HepG2 (cell line): ENCODE data around the gene DNAJA1. TPM values are rescaled to one million over a fixed set of nuclear protein-coding genes. Genes with fewer than 3 reads are reported as not detected.

Experiments
- ARNTL ChIP-seq: sonication (generic); formaldehyde crosslinking; IDR thresholded peaks from 2 replicates; pipeline ENCODE4 v1.4.0; 2020; ENCODE audit warnings: mild to moderate bottlenecking, missing genetic modification reagents
- CREM ChIP-seq, 2 experiments: sonication (generic) in 1 of 2; formaldehyde crosslinking in 1 of 2; IDR thresholded peaks; 2 replicates each; pipeline versions ENCODE4 v1.4.0 to v1.6.1; 2016 to 2020; ENCODE audit warnings: antibody characterized with exemption in 1 of 2, mild to moderate bottlenecking in 1 of 2, missing genetic modification reagents in 1 of 2
- DPF2 ChIP-seq: sonication (generic); formaldehyde crosslinking; IDR thresholded peaks from 2 replicates; pipeline ENCODE4 v1.4.0; 2020; ENCODE audit warnings: mild to moderate bottlenecking, low read depth, missing genetic modification reagents, borderline replicate concordance
- GABPB1 ChIP-seq: IDR thresholded peaks from 2 replicates; pipeline ENCODE4 v1.6.1; 2016; ENCODE audit warnings: mild to moderate bottlenecking, missing genetic modification reagents, moderate library complexity, missing compliant biosample characterization
- HCFC1 ChIP-seq: fragments of 150-350 bp; IDR thresholded peaks from 2 replicates; pipeline ENCODE4 v1.6.1; 2014; ENCODE audit warnings: low read depth, low read length
- HMG20B ChIP-seq: conservative IDR thresholded peaks from 2 replicates; pipeline ENCODE4 v1.6.1; 2016; ENCODE audit warnings: missing genetic modification reagents, missing compliant biosample characterization
- KDM6A ChIP-seq: IDR thresholded peaks from 2 replicates; pipeline ENCODE4 v1.6.1; 2016; ENCODE audit warnings: low read depth
- MBD4 ChIP-seq: IDR thresholded peaks from 2 replicates; pipeline ENCODE4 v1.6.1; 2012; ENCODE audit warnings: low read length, inconsistent platforms, borderline replicate concordance
- POLR2A ChIP-seq, 2 experiments: IDR thresholded peaks; 2 replicates each; pipeline ENCODE4 v1.6.1; 2011; ENCODE audit warnings: low read depth in 2 of 2, low read length in 2 of 2, mild to moderate bottlenecking in 1 of 2, moderate library complexity in 1 of 2; ENCODE audit not compliant: insufficient read depth in 1 of 2
- SNAPC2 ChIP-seq: sonication (generic); formaldehyde crosslinking; IDR thresholded peaks from 2 replicates; pipeline ENCODE4 v1.8.1; 2022; ENCODE audit warnings: mild to moderate bottlenecking, missing genetic modification reagents
- STAT5B ChIP-seq: sonication (generic); formaldehyde crosslinking; IDR thresholded peaks from 2 replicates; pipeline ENCODE4 v1.4.0; 2020; ENCODE audit warnings: missing genetic modification reagents
- THAP11 ChIP-seq: IDR thresholded peaks from 2 replicates; pipeline ENCODE4 v1.6.1; 2016; ENCODE audit warnings: missing biosample characterization, missing genetic modification reagents
- ZNF124 ChIP-seq: sonication (generic); formaldehyde crosslinking; IDR thresholded peaks from 2 replicates; pipeline ENCODE4 v1.4.0; 2020; ENCODE audit warnings: missing genetic modification reagents
- ZNF432 ChIP-seq: sonication (generic); formaldehyde crosslinking; IDR thresholded peaks from 2 replicates; pipeline ENCODE4 v1.5.0; 2020; ENCODE audit warnings: missing genetic modification reagents, mild to moderate bottlenecking, borderline replicate concordance
- ZNF878 ChIP-seq: sonication (generic); formaldehyde crosslinking; IDR thresholded peaks from 2 replicates; pipeline ENCODE4 v1.8.1; 2023; ENCODE audit warnings: mild to moderate bottlenecking, missing genetic modification reagents, moderate library complexity
- polyA plus RNA-seq, 8 experiments: library from polyadenylated mRNA; depleted of rRNA in 3 of 8; stranded (reverse) in 7 of 8; unstranded in 1 of 8; fragments of >200 nt; fragmentation: Illumina TruSeq in 4 of 8; extraction: Trizol in 4 of 8; gene quantifications; 2 replicates each; pipeline versions ENCODE4 v1.2.1 to v1.2.3, GENCODE V29; 2011 to 2016; ENCODE audit warnings: low read depth in 4 of 8, missing spikeins in 1 of 8, mixed read lengths in 1 of 8; ENCODE audit not compliant: insufficient read depth in 1 of 8
- total RNA-seq, 5 experiments: library from RNA; depleted of rRNA; stranded (reverse); fragments of >200 nt; fragmentation: Illumina TruSeq; extraction: Trizol; gene quantifications; 2 replicates each; pipeline ENCODE4 v1.2.3, GENCODE V29; 2016; ENCODE audit warnings: low read depth in 1 of 5
- TF ChIP-seq, protein P1 (sequence below): sonication (generic); formaldehyde crosslinking; IDR thresholded peaks from 2 replicates; pipeline ENCODE4 v1.4.0; 2020; ENCODE audit warnings: missing genetic modification reagents
- TF ChIP-seq, protein P2 (sequence below): IDR thresholded peaks from 2 replicates; pipeline ENCODE4 v1.6.1; 2016
- TF ChIP-seq, protein P3 (sequence below): IDR thresholded peaks from 2 replicates; pipeline ENCODE4 v1.6.1; 2016; ENCODE audit warnings: missing biosample characterization, missing genetic modification reagents, low read depth
- TF ChIP-seq, protein P4 (sequence below): sonication (generic); formaldehyde crosslinking; IDR thresholded peaks from 2 replicates; pipeline ENCODE4 v1.5.1; 2020; ENCODE audit warnings: missing genetic modification reagents, mild to moderate bottlenecking, borderline replicate concordance
- TF ChIP-seq, protein P5 (sequence below): IDR thresholded peaks from 2 replicates; pipeline ENCODE4 v1.6.1; 2016; ENCODE audit warnings: missing compliant biosample characterization, missing genetic modification reagents, borderline replicate concordance

Gene DNAJA1
- total and polyA plus RNA-seq, 2 of the 13 experiments (the other 11 are each of a cell fraction or from before 2014, with no cell fraction given): 95.9 to 306 TPM

DNA sequence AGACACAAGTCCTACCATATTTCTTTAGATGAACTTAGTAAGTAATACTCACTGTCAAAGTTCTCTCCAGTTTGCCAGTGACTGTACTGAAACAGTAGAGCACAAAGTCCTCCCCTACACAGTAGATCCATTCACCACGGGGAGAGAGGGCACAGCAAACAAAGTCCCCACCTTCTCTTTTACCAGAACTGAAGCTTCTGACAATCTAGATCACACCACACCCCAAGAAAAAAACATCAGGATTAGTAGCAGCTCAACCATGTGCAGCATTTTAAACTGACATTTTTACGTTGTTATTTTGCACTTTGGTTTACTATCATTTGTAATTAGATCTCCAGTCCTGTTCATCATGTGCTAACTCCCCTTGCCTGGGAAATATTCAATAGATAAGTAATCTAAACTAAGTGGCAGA lies 23.0 kb downstream of the DNAJA1 start (continued):
- TF ChIP-seq, protein P1, sequence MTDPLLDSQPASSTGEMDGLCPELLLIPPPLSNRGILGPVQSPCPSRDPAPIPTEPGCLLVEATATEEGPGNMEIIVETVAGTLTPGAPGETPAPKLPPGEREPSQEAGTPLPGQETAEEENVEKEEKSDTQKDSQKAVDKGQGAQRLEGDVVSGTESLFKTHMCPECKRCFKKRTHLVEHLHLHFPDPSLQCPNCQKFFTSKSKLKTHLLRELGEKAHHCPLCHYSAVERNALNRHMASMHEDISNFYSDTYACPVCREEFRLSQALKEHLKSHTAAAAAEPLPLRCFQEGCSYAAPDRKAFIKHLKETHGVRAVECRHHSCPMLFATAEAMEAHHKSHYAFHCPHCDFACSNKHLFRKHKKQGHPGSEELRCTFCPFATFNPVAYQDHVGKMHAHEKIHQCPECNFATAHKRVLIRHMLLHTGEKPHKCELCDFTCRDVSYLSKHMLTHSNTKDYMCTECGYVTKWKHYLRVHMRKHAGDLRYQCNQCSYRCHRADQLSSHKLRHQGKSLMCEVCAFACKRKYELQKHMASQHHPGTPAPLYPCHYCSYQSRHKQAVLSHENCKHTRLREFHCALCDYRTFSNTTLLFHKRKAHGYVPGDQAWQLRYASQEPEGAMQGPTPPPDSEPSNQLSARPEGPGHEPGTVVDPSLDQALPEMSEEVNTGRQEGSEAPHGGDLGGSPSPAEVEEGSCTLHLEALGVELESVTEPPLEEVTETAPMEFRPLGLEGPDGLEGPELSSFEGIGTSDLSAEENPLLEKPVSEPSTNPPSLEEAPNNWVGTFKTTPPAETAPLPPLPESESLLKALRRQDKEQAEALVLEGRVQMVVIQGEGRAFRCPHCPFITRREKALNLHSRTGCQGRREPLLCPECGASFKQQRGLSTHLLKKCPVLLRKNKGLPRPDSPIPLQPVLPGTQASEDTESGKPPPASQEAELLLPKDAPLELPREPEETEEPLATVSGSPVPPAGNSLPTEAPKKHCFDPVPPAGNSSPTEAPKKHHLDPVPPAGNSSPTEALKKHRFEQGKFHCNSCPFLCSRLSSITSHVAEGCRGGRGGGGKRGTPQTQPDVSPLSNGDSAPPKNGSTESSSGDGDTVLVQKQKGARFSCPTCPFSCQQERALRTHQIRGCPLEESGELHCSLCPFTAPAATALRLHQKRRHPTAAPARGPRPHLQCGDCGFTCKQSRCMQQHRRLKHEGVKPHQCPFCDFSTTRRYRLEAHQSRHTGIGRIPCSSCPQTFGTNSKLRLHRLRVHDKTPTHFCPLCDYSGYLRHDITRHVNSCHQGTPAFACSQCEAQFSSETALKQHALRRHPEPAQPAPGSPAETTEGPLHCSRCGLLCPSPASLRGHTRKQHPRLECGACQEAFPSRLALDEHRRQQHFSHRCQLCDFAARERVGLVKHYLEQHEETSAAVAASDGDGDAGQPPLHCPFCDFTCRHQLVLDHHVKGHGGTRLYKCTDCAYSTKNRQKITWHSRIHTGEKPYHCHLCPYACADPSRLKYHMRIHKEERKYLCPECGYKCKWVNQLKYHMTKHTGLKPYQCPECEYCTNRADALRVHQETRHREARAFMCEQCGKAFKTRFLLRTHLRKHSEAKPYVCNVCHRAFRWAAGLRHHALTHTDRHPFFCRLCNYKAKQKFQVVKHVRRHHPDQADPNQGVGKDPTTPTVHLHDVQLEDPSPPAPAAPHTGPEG (CRISPR knock-in tag): peak; percentile 92
- TF ChIP-seq, protein P2, sequence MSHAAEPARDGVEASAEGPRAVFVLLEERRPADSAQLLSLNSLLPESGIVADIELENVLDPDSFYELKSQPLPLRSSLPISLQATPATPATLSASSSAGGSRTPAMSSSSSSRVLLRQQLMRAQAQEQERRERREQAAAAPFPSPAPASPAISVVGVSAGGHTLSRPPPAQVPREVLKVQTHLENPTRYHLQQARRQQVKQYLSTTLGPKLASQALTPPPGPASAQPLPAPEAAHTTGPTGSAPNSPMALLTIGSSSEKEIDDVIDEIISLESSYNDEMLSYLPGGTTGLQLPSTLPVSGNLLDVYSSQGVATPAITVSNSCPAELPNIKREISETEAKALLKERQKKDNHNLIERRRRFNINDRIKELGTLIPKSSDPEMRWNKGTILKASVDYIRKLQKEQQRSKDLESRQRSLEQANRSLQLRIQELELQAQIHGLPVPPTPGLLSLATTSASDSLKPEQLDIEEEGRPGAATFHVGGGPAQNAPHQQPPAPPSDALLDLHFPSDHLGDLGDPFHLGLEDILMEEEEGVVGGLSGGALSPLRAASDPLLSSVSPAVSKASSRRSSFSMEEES (CRISPR knock-in tag): peak; percentile 42; the same call in 1 of the 2 replicates
- TF ChIP-seq GABPB1 (CRISPR knock-in tag) (no peak), ZNF878 (CRISPR knock-in tag) (0 out of 2 replicates have a peak, but pooled peaks have one; percentile 61), KDM6A (CRISPR knock-in tag) (peak; percentile 61), DPF2 (CRISPR knock-in tag) (peak; percentile 65), CREM (IDR thresholded peaks at IDR 0.05) (peak; percentile 44; the same call in 1 of the 2 replicates), CREM (CRISPR knock-in tag; IDR thresholded peaks at IDR 0.05) (no peak), ZNF432 (CRISPR knock-in tag) (no peak), SNAPC2 (CRISPR knock-in tag) (0 out of 2 replicates have a peak, but pooled peaks have one; percentile 21), ARNTL (CRISPR knock-in tag) (peak; percentile 39; the same call in 1 of the 2 replicates), HCFC1 (no peak), HMG20B (CRISPR knock-in tag) (no peak), THAP11 (CRISPR knock-in tag) (peak; percentile 13; the same call in 1 of the 2 replicates), POLR2A (IDR thresholded peaks at IDR 0.05; ENCODE audit: insufficient read depth in 1 of 2, low read depth in 2 of 2, low read length in 2 of 2) (0 out of 4 replicates have a peak, but pooled peaks of 1 of the 2 experiments have one; percentile 31), ZNF124 (CRISPR knock-in tag) (no peak), STAT5B (CRISPR knock-in tag) (no peak), MBD4 (0 out of 2 replicates have a peak, but pooled peaks have one; percentile 35)
- TF ChIP-seq, protein P3, sequence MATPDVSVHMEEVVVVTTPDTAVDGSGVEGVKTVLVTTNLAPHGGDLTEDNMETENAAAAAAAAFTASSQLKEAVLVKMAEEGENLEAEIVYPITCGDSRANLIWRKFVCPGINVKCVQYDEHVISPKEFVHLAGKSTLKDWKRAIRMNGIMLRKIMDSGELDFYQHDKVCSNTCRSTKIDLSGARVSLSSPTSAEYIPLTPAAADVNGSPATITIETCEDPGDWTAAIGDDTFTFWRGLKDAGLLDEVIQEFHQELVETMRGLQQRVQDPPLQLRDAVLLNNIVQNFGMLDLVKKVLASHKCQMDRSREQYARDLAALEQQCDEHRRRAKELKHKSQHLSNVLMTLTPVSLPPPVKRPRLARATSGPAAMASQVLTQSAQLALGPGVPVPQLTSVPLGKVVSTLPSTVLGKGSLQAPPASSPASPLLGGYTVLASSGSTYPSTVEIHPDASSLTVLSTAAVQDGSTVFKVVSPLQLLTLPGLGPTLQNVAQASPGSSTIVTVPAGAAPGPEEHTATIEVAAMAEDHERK (CRISPR knock-in tag): no peak
- TF ChIP-seq, protein P4, sequence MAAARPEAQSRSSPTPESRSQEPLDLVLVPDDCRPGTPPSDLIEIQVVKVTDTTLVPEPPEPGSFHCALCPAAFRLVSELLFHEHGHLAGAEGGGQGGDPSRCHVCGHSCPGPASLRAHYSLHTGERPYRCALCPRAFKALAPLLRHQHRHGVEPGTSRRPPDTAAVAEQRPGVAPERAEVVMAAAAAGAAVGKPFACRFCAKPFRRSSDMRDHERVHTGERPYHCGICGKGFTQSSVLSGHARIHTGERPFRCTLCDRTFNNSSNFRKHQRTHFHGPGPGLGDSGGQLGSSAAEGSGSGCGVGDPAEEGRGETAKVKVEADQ (CRISPR knock-in tag): no peak
- TF ChIP-seq, protein P5, sequence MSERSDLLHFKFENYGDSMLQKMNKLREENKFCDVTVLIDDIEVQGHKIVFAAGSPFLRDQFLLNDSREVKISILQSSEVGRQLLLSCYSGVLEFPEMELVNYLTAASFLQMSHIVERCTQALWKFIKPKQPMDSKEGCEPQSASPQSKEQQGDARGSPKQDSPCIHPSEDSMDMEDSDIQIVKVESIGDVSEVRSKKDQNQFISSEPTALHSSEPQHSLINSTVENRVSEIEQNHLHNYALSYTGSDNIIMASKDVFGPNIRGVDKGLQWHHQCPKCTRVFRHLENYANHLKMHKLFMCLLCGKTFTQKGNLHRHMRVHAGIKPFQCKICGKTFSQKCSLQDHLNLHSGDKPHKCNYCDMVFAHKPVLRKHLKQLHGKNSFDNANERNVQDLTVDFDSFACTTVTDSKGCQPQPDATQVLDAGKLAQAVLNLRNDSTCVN (CRISPR knock-in tag): peak; percentile 86; the same call in 1 of the 2 replicates
